OCI-LY7 (cell line): Measurements from ENCODE around the gene MTMR10. TPM values are rescaled to one million over a fixed set of nuclear protein-coding genes. Genes with fewer than 3 reads are reported as not detected.

Experiments
- BruUV-seq: library from RNA; stranded (reverse); fragments of 400-500 nt; replicated peaks from 2 replicates; lab custom pipeline; 2021; lab: Mats Ljungman, UMichigan
- CTCF ChIA-PET: fragments of 300-600 bp; sonication (Branson Sonifier 250); formaldehyde crosslinking; loops from one replicate; lab custom pipeline; 2022; ENCODE audit warnings: antibody characterized with exemption; ENCODE audit not compliant: unreplicated experiment; lab: Charles Lee
- POLR2A ChIA-PET: fragments of 300-600 bp; sonication (Branson Sonifier 250); formaldehyde crosslinking; loops from one replicate; lab custom pipeline; 2022; ENCODE audit warnings: antibody characterized with exemption; lab: Charles Lee
- DNase-seq: peaks from one replicate; pipeline ENCODE4 v3.0.0-alpha.2; 2015; ENCODE audit warnings: low spot score
- H2AFZ ChIP-seq: fragments of 200-600 bp; sonication (generic), shearing (Covaris generic); 2 replicates; pipeline ENCODE4 v1.6.1; 2014; ENCODE audit warnings: mild to moderate bottlenecking, antibody characterized with exemption, low read length, moderate library complexity
- H3K27ac ChIP-seq: fragments of 200-600 bp; sonication (generic); 2 replicates; pipeline ENCODE4 v1.5.1; 2014; ENCODE audit warnings: mixed run types, low read depth, mild to moderate bottlenecking, moderate library complexity, low read length, inconsistent platforms; ENCODE audit not compliant: poor library complexity, severe bottlenecking
- H3K36me3 ChIP-seq: fragments of 200-600 bp; sonication (generic); 2 replicates; pipeline ENCODE4 v1.6.1; 2014; ENCODE audit warnings: mild to moderate bottlenecking, antibody characterized with exemption, low read length, moderate library complexity, mixed read lengths; ENCODE audit not compliant: insufficient read depth
- H3K4me1 ChIP-seq: fragments of 200-600 bp; sonication (generic); 2 replicates; pipeline ENCODE4 v1.5.1; 2014; ENCODE audit warnings: mild to moderate bottlenecking, low read length; ENCODE audit not compliant: insufficient read depth, poor library complexity, severe bottlenecking
- H3K4me2 ChIP-seq: fragments of 200-600 bp; sonication (generic); 2 replicates; pipeline ENCODE4 v1.6.1; 2014; ENCODE audit warnings: mild to moderate bottlenecking, low read length
- H3K4me3 ChIP-seq: fragments of 200-600 bp; sonication (generic); 2 replicates; pipeline ENCODE4 v1.5.1; 2014; ENCODE audit warnings: mild to moderate bottlenecking, low read depth, low read length; ENCODE audit not compliant: poor library complexity, severe bottlenecking
- H3K79me2 ChIP-seq: fragments of 200-600 bp; sonication (generic); 2 replicates; pipeline ENCODE4 v1.6.1; 2016; ENCODE audit warnings: low read depth, mild to moderate bottlenecking, low read length, moderate library complexity, mixed read lengths; ENCODE audit not compliant: insufficient read depth
- H3K9me2 ChIP-seq: fragments of 200-600 bp; sonication (generic); 2 replicates; pipeline ENCODE4 v1.6.1; 2016; ENCODE audit warnings: mild to moderate bottlenecking, low read length, mixed read lengths; ENCODE audit not compliant: insufficient read depth
- H3K9me3 ChIP-seq: fragments of 200-600 bp; sonication (generic); 2 replicates; pipeline ENCODE4 v1.6.1; 2014; ENCODE audit warnings: mild to moderate bottlenecking, mixed run types, low read length, mixed read lengths
- H4K20me1 ChIP-seq: fragments of 200-600 bp; sonication (generic); 2 replicates; pipeline ENCODE4 v1.6.1; 2014; ENCODE audit warnings: mild to moderate bottlenecking, antibody characterized with exemption, low read length, moderate library complexity, mixed read lengths; ENCODE audit not compliant: insufficient read depth
- EZH2phosphoT487 ChIP-seq: fragments of 200-600 bp; sonication (generic); IDR thresholded peaks from 2 replicates; pipeline ENCODE4 v1.6.1; 2018; ENCODE audit warnings: low read depth, borderline replicate concordance, mild to moderate bottlenecking, mixed run types, antibody characterized with exemption, low read length, moderate library complexity, mixed read lengths
- intact Hi-C: fragments of 100-400 bp; cut with micrococcal nuclease; formaldehyde crosslinking; loops from one replicate; pipeline ENCODE4 v1.10.0; 2022; ENCODE audit not compliant: unreplicated experiment
- total RNA-seq, 2 experiments: library from RNA; depleted of rRNA in 1 of 2; stranded (reverse); fragments of >200 nt in 1 of 2; shearing (Covaris generic) in 1 of 2; gene quantifications; 2 replicates each; pipeline ENCODE4 v1.2.3, GENCODE V29; 2014 to 2022
- TF ChIP-seq, protein P1 (sequence below): fragments of 200-600 bp; sonication (generic); conservative IDR thresholded peaks from 2 replicates; pipeline ENCODE4 v1.5.1; 2014; ENCODE audit warnings: mild to moderate bottlenecking, antibody characterized with exemption, low read length, moderate library complexity, mixed read lengths

Gene MTMR10
- total RNA-seq, 2 experiments from 2014 or later: 10.5 to 15.4 TPM

GRCh38 chr15:30904812-30905211 lies 86.6 kb downstream of the MTMR10 start:
- H3K79me2 ChIP-seq: no peaks in the 10 kb centered on the region
- TF ChIP-seq, protein P1, sequence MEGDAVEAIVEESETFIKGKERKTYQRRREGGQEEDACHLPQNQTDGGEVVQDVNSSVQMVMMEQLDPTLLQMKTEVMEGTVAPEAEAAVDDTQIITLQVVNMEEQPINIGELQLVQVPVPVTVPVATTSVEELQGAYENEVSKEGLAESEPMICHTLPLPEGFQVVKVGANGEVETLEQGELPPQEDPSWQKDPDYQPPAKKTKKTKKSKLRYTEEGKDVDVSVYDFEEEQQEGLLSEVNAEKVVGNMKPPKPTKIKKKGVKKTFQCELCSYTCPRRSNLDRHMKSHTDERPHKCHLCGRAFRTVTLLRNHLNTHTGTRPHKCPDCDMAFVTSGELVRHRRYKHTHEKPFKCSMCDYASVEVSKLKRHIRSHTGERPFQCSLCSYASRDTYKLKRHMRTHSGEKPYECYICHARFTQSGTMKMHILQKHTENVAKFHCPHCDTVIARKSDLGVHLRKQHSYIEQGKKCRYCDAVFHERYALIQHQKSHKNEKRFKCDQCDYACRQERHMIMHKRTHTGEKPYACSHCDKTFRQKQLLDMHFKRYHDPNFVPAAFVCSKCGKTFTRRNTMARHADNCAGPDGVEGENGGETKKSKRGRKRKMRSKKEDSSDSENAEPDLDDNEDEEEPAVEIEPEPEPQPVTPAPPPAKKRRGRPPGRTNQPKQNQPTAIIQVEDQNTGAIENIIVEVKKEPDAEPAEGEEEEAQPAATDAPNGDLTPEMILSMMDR: no peak
- TF ChIP-seq EZH2phosphoT487: no peak
- H3K4me1 ChIP-seq: peaks cover 14% of the 10 kb centered on the region
- intact Hi-C loops: loop anchor here (5.0 to 10.0 kb wide), 3 partner anchors 60 to 530 kb away; partner anchors contain the start of gene MTMR10
- H4K20me1 ChIP-seq: no peaks in the 10 kb centered on the region
- H2AFZ ChIP-seq: peak overlapping the region; percentile 97; the same call in 1 of the 2 replicates
- ChIA-PET CTCF (no interaction called here), POLR2A (interaction anchor here (0.5 to 1.1 kb wide), 4 partner anchors 13 to 556 kb away, joined by 3 to 4 read pairs (median 4); no protein-coding TSS in a partner anchor)
- no TSS peak for BruUV-seq
- H3K27ac ChIP-seq: no peak overlapping the region
- no peaks in the 10 kb centered on the region for H3K9me3 ChIP-seq
- peak; percentile 5 for DNase-seq
- H3K36me3 ChIP-seq: 0 out of 2 replicates have a peak, but pooled peaks cover 3% of the 10 kb centered on the region
- H3K4me3 ChIP-seq: peak overlapping the region; percentile 74
- no peaks in the 10 kb centered on the region for H3K9me2 ChIP-seq
- H3K4me2 ChIP-seq: peak overlapping the region; percentile 80

- H2AFZ ChIP-seq: peak within 1 kb of the TSS; percentile 97
- DNase-seq: peak; percentile 88
- 0 out of 2 replicates have a peak, but pooled peaks cover 3% of the 10 kb centered on the region for H3K36me3 ChIP-seq
- peaks cover 14% of the 10 kb centered on the region for H3K4me1 ChIP-seq
- no peaks in the 10 kb centered on the region for H3K9me2 ChIP-seq
- H3K9me3 ChIP-seq: no peaks in the 10 kb centered on the region
- CTCF ChIA-PET: interaction anchor here (0.5 to 1.2 kb wide), 3 partner anchors 9 to 225 kb away, joined by 3 to 4 read pairs (median 4); no protein-coding TSS in a partner anchor
- intact Hi-C loops: loop anchor here (5.0 to 10.0 kb wide), 3 partner anchors 61 to 531 kb away; partner anchors contain the start of gene MTMR10
- BruUV-seq: no TSS peak
- H3K79me2 ChIP-seq: no peaks in the 10 kb centered on the region
- no peak for TF ChIP-seq EZH2phosphoT487
- TF ChIP-seq, protein P1: 0 out of 2 replicates have a peak, but pooled peaks have one; percentile 16
- peak within 1 kb of the TSS; percentile 80 for H3K4me2 ChIP-seq
- peak within 1 kb of the TSS; percentile 74 for H3K4me3 ChIP-seq
- no peaks in the 10 kb centered on the region for H4K20me1 ChIP-seq
- H3K27ac ChIP-seq: peak within 1 kb of the TSS; percentile 13
- POLR2A ChIA-PET: interaction anchor here (0.8 to 1.2 kb wide), 6 partner anchors 16 to 225 kb away, joined by 3 to 4 read pairs (median 3); no protein-coding TSS in a partner anchor
Measured at GRCh38 chr15:30903497-30904187, 87.8 kb downstream of the MTMR10 start, which contains the start of gene FAN1. FAN1 (plus strand) TSS chr15:30903915; CDS start chr15:30904664, 749 bp downstream.
